ENCODE measurements around the gene STXBP6. TPM values are rescaled to one million over a fixed set of nuclear protein-coding genes. Genes with fewer than 3 reads are reported as not detected.

The STXBP6 gene
- total and polyA plus RNA-seq, 2 donors (not counting 3 experiments of a cell fraction or from before 2014, with no cell fraction given) = 0.06 TPM; not detected in 1

GRCh38 chr14:24913746-24914145 lies 136.2 kb downstream of the STXBP6 start:
- intact Hi-C loops (cut with micrococcal nuclease) = no loop called here
- POLR2A ChIA-PET = no interaction called here
- FAIRE-seq = no peak
- Histone ChIP-seq H3K9me3 (replicated peaks; ENCODE audit: control insufficient read depth, insufficient read depth, low read length) (no peaks in the 10 kb centered on the region), H3K9me1 (replicated peaks; ENCODE audit: control insufficient read depth, extremely low read depth, insufficient read depth, low read length) (no peaks in the 10 kb centered on the region), H3K4me3 (replicated peaks in 1 of 3; ENCODE audit: insufficient read depth in 1 of 3, low read depth in 1 of 3, low read length in 3 of 3) (no peak overlapping the region), H3K4me2 (ENCODE audit: insufficient read depth, low read length) (no peak overlapping the region), H3K9ac (replicated peaks; ENCODE audit: extremely low read depth, insufficient read depth, low read length) (no peak overlapping the region), H3K36me3 (ENCODE audit: control insufficient read depth in 2 of 2, extremely low read depth in 1 of 2, insufficient read depth in 2 of 2, low read length in 2 of 2) (no peaks in the 10 kb centered on the region), H3K27ac (ENCODE audit: insufficient read depth, low read depth, low read length) (no peak overlapping the region), H2AFZ (ENCODE audit: low read depth, low read length) (no peak overlapping the region), H3K79me2 (ENCODE audit: control insufficient read depth, insufficient read depth, low read length) (no peaks in the 10 kb centered on the region), H3K27me3 (ENCODE audit: control insufficient read depth in 2 of 2, insufficient read depth in 2 of 2, low read length in 2 of 2) (no peaks in the 10 kb centered on the region), H4K20me1 (replicated peaks; ENCODE audit: control insufficient read depth, extremely low read depth, insufficient read depth, low read length) (no peaks in the 10 kb centered on the region), H3K4me1 (ENCODE audit: control insufficient read depth, extremely low read depth, insufficient read depth, low read length) (no peaks in the 10 kb centered on the region)
- dilution Hi-C loops (cut with MboI; ENCODE audit: extremely low pct_ligation_motif_present, low sequenced_read_pairs) = no loop called here
- TF ChIP-seq GATA2 (IDR thresholded peaks at IDR 0.05; ENCODE audit: insufficient read depth, insufficient read length, low read depth, low read length) = no peak
- TF ChIP-seq MYC (IDR thresholded peaks at IDR 0.05; ENCODE audit: low read depth, low read length) = no peak
- TF ChIP-seq FOS (IDR thresholded peaks at IDR 0.05; ENCODE audit: borderline replicate concordance, insufficient read depth, low read length) = no peak
- TF ChIP-seq JUN (IDR thresholded peaks at IDR 0.05; ENCODE audit: borderline replicate concordance, insufficient read depth, insufficient read length, low read depth) = no peak
- TF ChIP-seq POLR2A (IDR thresholded peaks at IDR 0.05; ENCODE audit: low read depth, low read length) = no peak
- no peak for TF ChIP-seq POLR2AphosphoS5 (IDR thresholded peaks at IDR 0.05; ENCODE audit: insufficient read depth, low read depth, low read length)
- TF ChIP-seq CTCF (IDR thresholded peaks at IDR 0.05; ENCODE audit: extremely low read depth in 1 of 2, insufficient read depth in 1 of 2, low read depth in 1 of 2, low read length in 2 of 2) = no peak
- no peak for TF ChIP-seq MAX (IDR thresholded peaks at IDR 0.05; ENCODE audit: insufficient read depth, insufficient read length)
- TF ChIP-seq EZH2 (IDR thresholded peaks at IDR 0.05; ENCODE audit: borderline replicate concordance, low read depth, low read length, severe bottlenecking) = no peak
- CTCF ChIA-PET = no interaction called here
- DNase-seq (ENCODE audit: low read depth, low spot score) = no peak
- no TSS peak for BruUV-seq (replicated peaks)

Measured in endothelial cell of umbilical vein (primary cell).